HEK293 (cell line): ENCODE measurements around the gene RPTN.

ENCODE experiments used
- KLF9 ChIP-seq: fragments of 450-650 bp; formaldehyde crosslinking; IDR thresholded peaks from 2 replicates; pipeline ENCODE4 v1.5.1; 2016; ENCODE audit warnings: missing biosample characterization, missing genetic modification characterization, low read depth
- ZNF768 ChIP-seq: fragments of 450-650 bp; formaldehyde crosslinking; IDR thresholded peaks from 2 replicates; pipeline ENCODE4 v1.5.1; 2018; ENCODE audit warnings: missing biosample characterization, mild to moderate bottlenecking, missing genetic modification characterization

DNA sequence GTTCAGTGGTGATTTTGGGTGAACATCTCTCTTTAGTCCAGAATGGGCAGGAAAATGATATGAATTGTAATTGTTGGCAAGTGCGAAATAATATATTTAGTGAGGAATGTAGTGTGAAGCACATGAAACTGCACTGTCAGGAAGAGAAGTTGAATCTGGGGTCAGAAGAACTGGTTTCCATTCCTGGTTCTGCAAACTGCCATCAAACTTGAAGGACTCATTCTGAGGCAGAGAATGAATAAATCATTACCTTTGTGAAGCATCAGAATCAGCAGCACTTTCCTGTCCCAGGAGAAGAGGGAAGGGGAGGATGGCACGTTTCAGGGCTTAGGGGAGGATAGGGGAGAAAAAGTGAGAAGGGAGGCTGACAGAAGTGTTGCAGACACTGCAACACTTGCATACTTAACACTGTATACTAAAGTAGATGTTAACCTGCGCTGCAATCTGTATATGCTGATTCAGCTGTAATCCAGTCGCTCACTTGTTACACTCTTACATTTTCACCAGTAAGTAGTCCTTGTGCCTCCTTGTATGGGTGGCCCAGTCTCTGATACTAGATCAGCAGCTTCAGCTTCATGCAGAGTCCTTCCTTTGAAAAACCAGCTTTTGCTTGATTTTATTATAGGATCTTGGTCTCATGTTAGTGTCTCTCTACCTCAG lies 10.5 kb upstream of the RPTN start:
- TF ChIP-seq ZNF768 (no peak), KLF9 (tag by site-specific recombination) (no peak)
